ENCODE measurements around the gene CHRDL2.

Gene CHRDL2

DNA sequence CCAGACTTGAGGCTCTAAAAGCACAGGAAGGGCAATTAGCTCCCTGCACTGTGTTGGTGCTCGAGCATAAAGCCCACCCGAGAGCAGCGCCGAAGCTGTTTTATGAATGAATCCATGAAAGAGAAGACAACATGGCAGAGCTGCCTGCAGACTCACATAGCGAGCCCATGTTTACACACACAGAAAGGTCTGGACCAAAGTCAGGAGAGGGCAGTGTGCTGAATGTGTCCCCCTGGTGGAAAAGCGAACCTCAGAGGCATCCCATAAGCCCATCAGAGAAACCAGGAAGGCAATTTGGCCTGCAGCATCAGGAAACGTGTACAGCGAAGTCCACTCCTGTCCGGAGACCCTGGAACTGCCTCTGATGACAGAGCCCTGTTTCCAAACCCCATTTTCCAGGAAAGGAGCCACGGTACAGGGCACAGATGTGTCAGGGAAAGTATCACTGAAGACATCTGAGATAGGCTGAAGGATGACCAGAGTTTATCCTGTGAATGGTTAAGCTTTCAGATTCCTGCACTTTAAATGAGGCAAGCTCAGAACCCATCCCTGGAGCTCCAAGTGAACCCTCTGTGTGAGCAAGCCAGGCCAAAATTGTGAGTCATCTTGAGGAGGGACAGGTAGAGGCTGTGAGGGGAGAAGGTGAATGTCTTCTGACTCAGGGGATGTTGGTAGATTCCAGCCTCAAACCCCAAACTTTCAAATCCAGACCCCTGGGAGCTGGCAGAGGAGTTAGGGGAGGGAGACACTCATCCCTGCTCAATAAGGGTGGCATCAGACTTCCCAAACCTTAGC, 36.9 kb downstream of the CHRDL2 start:
- Histone ChIP-seq H3K27ac (ENCODE audit: low read depth, low read length) (no peak overlapping the region), H3K36me3 (ENCODE audit: insufficient read depth, low read length) (no peaks in the 10 kb centered on the region), H3K27me3 (ENCODE audit: insufficient read depth, low read length) (no peaks in the 10 kb centered on the region), H3K9me3 (ENCODE audit: insufficient read depth, low read depth, low read length) (no peaks in the 10 kb centered on the region), H3K4me3 (ENCODE audit: low read length) (no peak overlapping the region), H3K9ac (ENCODE audit: low read depth, low read length) (no peak overlapping the region), H3K4me1 (ENCODE audit: insufficient read depth, low read length) (peaks cover 16% of the 10 kb centered on the region)
- 91% methylated on average over 10 of the region's 10 CpGs for WGBS

DNA sequence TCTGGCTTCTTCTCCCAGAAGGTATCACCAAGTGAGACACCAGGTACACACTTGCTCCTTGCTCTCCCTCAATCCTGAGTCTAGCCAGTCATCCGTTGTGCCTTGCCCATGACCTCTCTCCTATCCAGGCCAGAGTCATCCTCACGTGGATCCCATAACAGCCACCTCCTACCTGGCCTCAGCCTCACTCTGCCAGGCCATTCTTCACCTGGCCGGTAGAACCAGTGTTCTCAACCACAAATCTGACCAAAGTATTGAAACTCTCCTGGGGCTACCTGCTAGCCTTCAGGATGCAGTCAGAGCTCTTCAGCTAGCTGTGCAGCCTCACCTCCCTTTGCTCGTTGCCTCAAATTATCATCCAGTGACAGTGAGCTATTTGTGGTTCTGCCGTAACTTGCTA, 37.7 kb downstream of the CHRDL2 start:
- Histone ChIP-seq H3K4me3 (ENCODE audit: low read length) (no peak overlapping the region), H3K27me3 (ENCODE audit: insufficient read depth, low read length) (no peaks in the 10 kb centered on the region), H3K4me1 (ENCODE audit: insufficient read depth, low read length) (peaks cover 16% of the 10 kb centered on the region), H3K27ac (ENCODE audit: low read depth, low read length) (no peak overlapping the region), H3K9me3 (ENCODE audit: insufficient read depth, low read depth, low read length) (no peaks in the 10 kb centered on the region), H3K36me3 (ENCODE audit: insufficient read depth, low read length) (no peaks in the 10 kb centered on the region), H3K9ac (ENCODE audit: low read depth, low read length) (no peak overlapping the region)
- WGBS, result 92% methylated on average over 5 of the region's 5 CpGs

DNA sequence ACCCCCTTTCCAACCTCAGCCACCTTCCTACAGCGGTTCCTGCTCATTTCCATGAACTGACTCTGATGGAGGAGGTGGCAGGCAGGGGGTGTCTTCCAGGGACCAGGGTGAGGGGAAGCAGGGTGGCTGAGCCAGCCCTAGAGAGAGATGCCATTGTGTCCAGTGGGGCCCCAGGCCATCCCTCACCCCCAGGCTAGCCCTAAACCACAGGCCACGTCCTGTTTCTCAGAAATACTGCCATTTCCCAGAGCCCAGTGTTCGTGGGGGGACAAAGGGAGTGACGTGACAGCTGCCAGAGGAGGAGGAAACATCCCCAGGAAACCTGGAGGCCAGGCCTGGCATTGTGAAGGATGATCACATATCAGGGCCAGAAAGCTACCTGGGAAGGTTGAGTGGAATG, 39.5 kb downstream of the CHRDL2 start:
- peaks cover 7% of the 10 kb centered on the region for H3K4me1 ChIP-seq (ENCODE audit: insufficient read depth, low read length)
- H3K36me3 ChIP-seq (ENCODE audit: insufficient read depth, low read length), result no peaks in the 10 kb centered on the region
- no peaks in the 10 kb centered on the region for H3K27me3 ChIP-seq (ENCODE audit: insufficient read depth, low read length)
- WGBS, result 81% methylated on average over 3 of the region's 4 CpGs
- H3K9me3 ChIP-seq (ENCODE audit: insufficient read depth, low read depth, low read length), result no peaks in the 10 kb centered on the region
- no peak overlapping the region for H3K9ac ChIP-seq (ENCODE audit: low read depth, low read length)
- H3K27ac ChIP-seq (ENCODE audit: low read depth, low read length), result no peak overlapping the region
- H3K4me3 ChIP-seq (ENCODE audit: low read length), result no peak overlapping the region

DNA sequence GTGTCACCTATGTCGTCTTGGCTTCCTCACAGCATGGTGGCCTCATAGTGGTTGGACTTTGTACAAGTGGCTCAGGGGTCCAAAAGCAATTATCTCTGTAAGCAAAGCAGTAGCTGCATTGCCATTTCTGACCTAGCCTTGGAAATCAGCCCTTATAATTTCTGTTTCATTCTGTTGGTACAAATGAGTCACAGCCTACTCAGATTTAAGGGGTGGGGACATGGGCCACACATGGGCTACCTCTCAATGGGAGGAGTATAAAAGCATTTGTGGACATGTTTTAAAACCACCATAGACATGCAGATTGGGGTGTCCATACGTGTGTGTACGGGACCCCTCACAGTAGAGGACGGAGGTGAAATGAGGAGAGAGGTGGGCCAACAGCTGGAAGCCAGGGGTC, 41.6 kb downstream of the CHRDL2 start:
- Histone ChIP-seq H3K9me3 (ENCODE audit: insufficient read depth, low read depth, low read length) (no peaks in the 10 kb centered on the region), H3K36me3 (ENCODE audit: insufficient read depth, low read length) (no peaks in the 10 kb centered on the region), H3K27me3 (ENCODE audit: insufficient read depth, low read length) (no peaks in the 10 kb centered on the region), H3K9ac (ENCODE audit: low read depth, low read length) (no peak overlapping the region), H3K27ac (ENCODE audit: low read depth, low read length) (no peak overlapping the region), H3K4me3 (ENCODE audit: low read length) (no peak overlapping the region), H3K4me1 (ENCODE audit: insufficient read depth, low read length) (no peaks in the 10 kb centered on the region)
- 92% methylated on average over 4 of the region's 4 CpGs for WGBS

DNA sequence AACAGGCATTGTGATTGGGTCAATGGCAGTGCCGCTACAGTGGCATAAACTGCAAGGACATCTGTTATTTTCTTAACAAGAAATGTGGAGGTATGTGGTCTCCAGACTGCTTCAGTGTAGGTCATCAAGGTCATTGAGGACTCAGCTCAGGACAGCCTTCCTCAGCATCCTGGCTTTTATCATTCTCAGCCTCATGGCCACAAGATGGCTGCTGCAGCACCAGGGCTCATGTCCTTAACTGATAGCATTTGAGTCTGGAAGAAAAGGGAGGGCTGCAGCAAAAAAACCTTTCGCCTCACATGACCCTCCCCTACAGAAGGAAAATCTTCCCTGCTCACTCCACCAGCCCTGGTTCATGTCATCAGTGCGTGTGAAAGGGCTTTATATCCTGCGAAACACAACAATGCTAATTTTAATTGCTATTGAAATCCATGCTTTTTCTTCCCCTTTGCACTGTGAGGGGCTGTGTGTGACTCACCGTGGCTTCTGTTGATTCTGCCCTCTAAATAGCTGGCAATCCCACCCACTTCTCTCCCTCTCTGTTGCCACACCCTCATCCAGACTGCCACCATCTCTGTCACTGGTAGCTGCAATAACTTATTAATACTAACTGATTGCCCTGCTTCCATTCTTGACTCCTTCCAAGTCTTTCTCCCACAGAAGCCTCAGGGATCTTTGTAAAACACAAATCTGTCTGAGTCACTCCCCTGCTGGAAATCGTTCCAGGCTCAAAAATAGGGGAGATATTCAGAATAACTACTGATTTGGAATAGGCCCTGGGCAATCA, 43.8 kb downstream of the CHRDL2 start:
- Histone ChIP-seq H3K27me3 (ENCODE audit: insufficient read depth, low read length) (peaks cover 8% of the 10 kb centered on the region), H3K4me3 (ENCODE audit: low read length) (no peak overlapping the region), H3K9me3 (ENCODE audit: insufficient read depth, low read depth, low read length) (no peaks in the 10 kb centered on the region), H3K36me3 (ENCODE audit: insufficient read depth, low read length) (no peaks in the 10 kb centered on the region), H3K27ac (ENCODE audit: low read depth, low read length) (no peak overlapping the region), H3K9ac (ENCODE audit: low read depth, low read length) (no peak overlapping the region), H3K4me1 (ENCODE audit: insufficient read depth, low read length) (no peaks in the 10 kb centered on the region)
- WGBS, result 73% methylated on average over 6 of the region's 6 CpGs

DNA sequence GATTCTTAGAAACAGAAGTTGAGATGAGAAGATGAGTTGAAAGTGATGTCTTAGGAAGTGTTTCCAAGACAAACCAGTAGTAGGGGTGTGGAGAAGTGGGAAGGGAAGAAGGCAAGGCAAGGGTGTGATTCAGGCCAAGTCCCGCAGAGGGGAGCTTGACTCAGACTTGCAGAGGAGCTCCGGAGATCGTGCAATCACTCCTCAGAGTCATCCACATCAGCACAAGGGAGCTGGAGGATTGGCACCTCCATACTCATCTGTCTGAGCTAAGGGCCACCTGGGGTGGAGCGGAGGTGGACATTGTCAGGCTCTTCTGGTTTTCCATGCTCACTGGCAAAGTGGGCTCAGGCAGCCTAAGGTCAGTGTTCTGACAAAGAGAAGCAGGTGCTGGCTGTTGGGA, 44.4 kb downstream of the CHRDL2 start:
- WGBS, result 85% methylated on average over 4 of the region's 4 CpGs
- no peaks in the 10 kb centered on the region for H3K9me3 ChIP-seq (ENCODE audit: insufficient read depth, low read depth, low read length)
- no peak overlapping the region for H3K4me3 ChIP-seq (ENCODE audit: low read length)
- no peak overlapping the region for H3K27ac ChIP-seq (ENCODE audit: low read depth, low read length)
- no peaks in the 10 kb centered on the region for H3K4me1 ChIP-seq (ENCODE audit: insufficient read depth, low read length)
- no peaks in the 10 kb centered on the region for H3K36me3 ChIP-seq (ENCODE audit: insufficient read depth, low read length)
- H3K9ac ChIP-seq (ENCODE audit: low read depth, low read length), result no peak overlapping the region
- H3K27me3 ChIP-seq (ENCODE audit: insufficient read depth, low read length), result peaks cover 10% of the 10 kb centered on the region

DNA sequence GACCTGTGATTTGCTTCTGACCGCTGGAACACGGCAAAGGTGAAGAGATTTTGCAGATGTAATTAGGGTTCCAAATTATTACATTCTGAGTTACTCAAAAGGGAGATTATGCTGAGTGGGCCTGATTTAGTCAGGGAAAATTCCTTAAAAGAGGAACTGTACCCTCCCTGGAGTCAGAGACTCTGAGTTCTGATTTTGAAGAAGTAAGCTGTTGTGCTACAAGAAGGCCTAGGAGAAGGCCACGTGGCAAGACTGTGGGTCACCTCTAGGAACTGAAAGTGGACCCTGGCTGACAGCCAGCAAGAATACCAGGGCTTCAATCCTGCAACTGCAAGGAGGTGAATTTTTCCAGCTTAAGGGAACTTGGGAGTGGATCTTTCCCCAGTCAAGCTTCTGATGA, 45.3 kb downstream of the CHRDL2 start:
- H3K36me3 ChIP-seq (ENCODE audit: insufficient read depth, low read length), result no peaks in the 10 kb centered on the region
- H3K4me3 ChIP-seq (ENCODE audit: low read length), result no peak overlapping the region
- H3K27me3 ChIP-seq (ENCODE audit: insufficient read depth, low read length), result peaks cover 10% of the 10 kb centered on the region
- H3K9me3 ChIP-seq (ENCODE audit: insufficient read depth, low read depth, low read length), result no peaks in the 10 kb centered on the region
- H3K27ac ChIP-seq (ENCODE audit: low read depth, low read length), result no peak overlapping the region
- no peak overlapping the region for H3K9ac ChIP-seq (ENCODE audit: low read depth, low read length)
- no peaks in the 10 kb centered on the region for H3K4me1 ChIP-seq (ENCODE audit: insufficient read depth, low read length)
- 95% methylated on average over 3 of the region's 3 CpGs for WGBS

DNA sequence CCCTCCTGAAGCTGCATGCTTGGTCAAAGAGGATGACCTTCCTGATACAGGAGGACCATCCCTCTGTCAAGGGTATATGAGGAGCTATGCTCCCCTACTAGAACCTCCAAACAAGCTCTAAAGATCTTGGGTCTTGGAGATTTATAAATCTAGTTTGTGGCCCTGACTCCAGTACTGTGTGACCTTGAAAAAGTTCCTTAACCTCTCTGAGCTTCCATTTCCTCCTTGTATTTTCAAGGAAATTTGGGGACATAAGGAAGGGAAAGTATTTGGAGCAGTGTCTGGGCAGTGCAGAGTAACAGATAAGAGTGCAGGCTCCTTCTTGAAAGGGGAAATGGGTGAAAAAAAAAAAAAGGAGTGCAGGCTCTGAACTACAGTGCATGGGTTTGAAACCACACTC, 45.9 kb downstream of the CHRDL2 start:
- Histone ChIP-seq H3K36me3 (ENCODE audit: insufficient read depth, low read length) (no peaks in the 10 kb centered on the region), H3K27me3 (ENCODE audit: insufficient read depth, low read length) (peaks cover 10% of the 10 kb centered on the region), H3K9ac (ENCODE audit: low read depth, low read length) (no peak overlapping the region), H3K4me1 (ENCODE audit: insufficient read depth, low read length) (no peaks in the 10 kb centered on the region), H3K9me3 (ENCODE audit: insufficient read depth, low read depth, low read length) (no peaks in the 10 kb centered on the region), H3K4me3 (ENCODE audit: low read length) (no peak overlapping the region), H3K27ac (ENCODE audit: low read depth, low read length) (no peak overlapping the region)

DNA sequence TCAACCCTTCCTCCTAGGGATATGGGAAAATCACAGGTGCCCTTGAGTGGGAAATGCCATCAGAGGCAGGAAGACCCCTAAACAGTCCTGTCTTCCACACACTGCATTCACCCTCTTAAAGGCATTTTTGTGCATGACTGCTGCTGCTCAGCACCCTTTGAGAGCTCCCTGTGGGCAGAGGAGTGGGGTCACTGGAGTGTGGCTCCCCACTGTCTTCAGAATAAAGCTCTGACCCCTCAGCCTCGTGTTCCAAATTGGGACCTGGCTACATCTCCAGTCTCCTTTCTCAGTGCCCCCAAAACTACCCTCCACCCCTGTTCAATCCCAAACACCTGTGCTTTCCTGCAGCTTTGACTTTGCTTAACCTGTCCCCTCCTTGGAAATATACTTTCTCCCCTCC, 46.6 kb downstream of the CHRDL2 start:
- 92% methylated on average over 1 of the region's 1 CpG for WGBS
- Histone ChIP-seq H3K9me3 (ENCODE audit: insufficient read depth, low read depth, low read length) (no peaks in the 10 kb centered on the region), H3K4me3 (ENCODE audit: low read length) (no peak overlapping the region), H3K9ac (ENCODE audit: low read depth, low read length) (no peak overlapping the region), H3K27me3 (ENCODE audit: insufficient read depth, low read length) (peaks cover 10% of the 10 kb centered on the region), H3K4me1 (ENCODE audit: insufficient read depth, low read length) (no peaks in the 10 kb centered on the region), H3K36me3 (ENCODE audit: insufficient read depth, low read length) (no peaks in the 10 kb centered on the region), H3K27ac (ENCODE audit: low read depth, low read length) (no peak overlapping the region)

DNA sequence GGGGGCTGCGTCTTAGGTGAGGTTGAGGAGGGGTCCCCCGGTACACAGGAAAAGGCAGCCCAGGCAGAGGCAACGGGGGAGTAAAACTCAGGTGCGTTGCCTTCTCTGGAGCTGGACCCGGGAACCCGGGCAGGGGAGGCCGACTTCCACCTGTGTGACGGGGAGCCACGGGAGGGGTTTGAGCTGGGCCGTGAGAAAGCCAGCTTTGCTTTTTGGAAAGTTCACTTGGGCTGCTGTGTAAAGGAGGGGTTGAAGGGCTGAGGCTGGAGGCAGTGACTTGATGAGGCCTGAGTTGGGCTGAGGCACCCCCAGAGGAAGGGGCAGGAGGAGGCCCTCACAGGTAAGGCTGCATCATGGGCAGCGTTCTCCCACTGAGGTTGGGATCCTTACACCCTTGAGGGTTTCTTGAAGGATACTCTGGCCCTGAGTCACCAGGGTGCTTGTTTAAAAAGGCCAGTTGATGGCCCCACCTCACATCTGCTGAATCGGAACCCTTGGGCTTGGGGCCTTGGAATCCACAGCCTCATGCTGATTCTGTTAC, 47.2 kb downstream of the CHRDL2 start:
- 79% methylated on average over 12 of the region's 12 CpGs for WGBS
- Histone ChIP-seq H3K4me3 (ENCODE audit: low read length) (peak overlapping the region; percentile 57), H3K36me3 (ENCODE audit: insufficient read depth, low read length) (no peaks in the 10 kb centered on the region), H3K9me3 (ENCODE audit: insufficient read depth, low read depth, low read length) (no peaks in the 10 kb centered on the region), H3K27me3 (ENCODE audit: insufficient read depth, low read length) (peaks cover 10% of the 10 kb centered on the region), H3K9ac (ENCODE audit: low read depth, low read length) (no peak overlapping the region), H3K27ac (ENCODE audit: low read depth, low read length) (no peak overlapping the region), H3K4me1 (ENCODE audit: insufficient read depth, low read length) (no peaks in the 10 kb centered on the region)

DNA sequence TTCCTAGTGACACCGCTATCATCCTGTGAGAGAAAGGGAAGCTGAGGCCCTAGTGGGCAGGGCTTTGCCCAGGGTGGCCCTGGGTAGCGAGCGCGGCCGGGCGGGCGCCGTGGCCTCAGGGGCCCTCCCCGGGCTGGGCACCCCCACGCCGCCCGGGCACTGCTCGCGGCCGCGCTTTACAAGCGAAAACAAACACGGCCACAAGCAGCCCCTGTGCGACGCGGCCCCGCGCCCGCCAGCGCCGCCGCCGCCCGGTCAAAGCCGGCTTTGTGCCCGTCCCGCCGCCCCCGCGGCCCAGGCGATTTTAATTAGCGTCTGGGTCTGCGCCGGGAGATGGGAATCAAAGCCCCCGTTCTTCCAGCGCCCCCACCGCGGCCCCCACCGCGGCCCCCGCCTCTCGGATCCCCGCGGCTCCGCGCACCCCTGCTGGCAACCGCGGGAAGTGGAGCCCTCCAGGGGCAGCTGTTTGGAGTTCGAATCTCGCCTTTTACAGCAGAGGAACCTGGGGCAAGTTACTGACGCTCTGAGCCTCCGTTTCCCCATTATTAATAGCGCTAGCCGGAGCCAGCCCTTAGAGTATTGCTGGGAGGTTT, 47.9 kb downstream of the CHRDL2 start:
- Histone ChIP-seq H3K9ac (ENCODE audit: low read depth, low read length) (peak overlapping the region; percentile 64), H3K9me3 (ENCODE audit: insufficient read depth, low read depth, low read length) (no peaks in the 10 kb centered on the region), H3K27ac (ENCODE audit: low read depth, low read length) (no peak overlapping the region), H3K36me3 (ENCODE audit: insufficient read depth, low read length) (no peaks in the 10 kb centered on the region), H3K27me3 (ENCODE audit: insufficient read depth, low read length) (peaks cover 10% of the 10 kb centered on the region), H3K4me1 (ENCODE audit: insufficient read depth, low read length) (no peaks in the 10 kb centered on the region), H3K4me3 (ENCODE audit: low read length) (peak overlapping the region; percentile 57)
- 7% methylated on average over 59 of the region's 59 CpGs for WGBS

Measured in HUES64 (cell line).